ENCODE results near the gene TMEM97. TPM values are rescaled to one million over a fixed set of nuclear protein-coding genes. Genes with fewer than 3 reads are reported as not detected.

TMEM97 gene
- total RNA-seq, 1 donor from 2014 or later: 16.1 TPM

GRCh38 chr17:28274591-28275265, 44.3 kb upstream of the TMEM97 start:
- Mint-ChIP-seq H3K27ac (no peak overlapping the region), H3K36me3 (ENCODE audit: low read depth) (no peaks in the 10 kb centered on the region), H3K27me3 (peaks cover 61% of the 10 kb centered on the region), H3K9me3 (no peaks in the 10 kb centered on the region), H3K4me1 (peaks cover 11% of the 10 kb centered on the region), H3K4me3 (no peak overlapping the region)
- ATAC-seq (ENCODE audit: low read depth) (no peak), DNase-seq (no peak)
- POLR2A ChIA-PET: no interaction called here
- intact Hi-C loops (cut with micrococcal nuclease): no loop called here
- CTCF ChIA-PET: no interaction called here
- no peak for TF ChIP-seq CTCF (IDR thresholded peaks at IDR 0.05)

- ChIA-PET POLR2A (no interaction called here), CTCF (no interaction called here)
- Mint-ChIP-seq H3K4me3 (no peak overlapping the region), H3K36me3 (ENCODE audit: low read depth) (no peaks in the 10 kb centered on the region), H3K27me3 (peaks cover 52% of the 10 kb centered on the region), H3K9me3 (no peaks in the 10 kb centered on the region), H3K4me1 (peaks cover 11% of the 10 kb centered on the region), H3K27ac (no peak overlapping the region)
- no peak for ATAC-seq (ENCODE audit: low read depth)
- intact Hi-C loops (cut with micrococcal nuclease): no loop called here
- no peak for TF ChIP-seq CTCF (IDR thresholded peaks at IDR 0.05)
- DNase-seq: no peak
These were observed 43.0 kb upstream of the TMEM97 start for GRCh38 chr17:28276011-28276410.

- intact Hi-C loops (cut with micrococcal nuclease): no loop called here
- ATAC-seq (ENCODE audit: low read depth) (no peak), DNase-seq (no peak)
- ChIA-PET POLR2A (no interaction called here), CTCF (no interaction called here)
- Mint-ChIP-seq H3K4me1 (peaks cover 11% of the 10 kb centered on the region), H3K36me3 (ENCODE audit: low read depth) (no peaks in the 10 kb centered on the region), H3K9me3 (no peaks in the 10 kb centered on the region), H3K4me3 (no peak overlapping the region), H3K27me3 (peaks cover 31% of the 10 kb centered on the region), H3K27ac (no peak overlapping the region)
- no peak for TF ChIP-seq CTCF (IDR thresholded peaks at IDR 0.05)
These were observed 39.6 kb upstream of the TMEM97 start for GRCh38 chr17:28279411-28279810.

GRCh38 chr17:28280826-28281225, 38.2 kb upstream of the TMEM97 start:
- DNase-seq: no peak
- H3K4me1 Mint-ChIP-seq: peaks cover 11% of the 10 kb centered on the region
- no peak overlapping the region for H3K4me3 Mint-ChIP-seq
- no peaks in the 10 kb centered on the region for H3K9me3 Mint-ChIP-seq
- intact Hi-C loops (cut with micrococcal nuclease): no loop called here
- TF ChIP-seq CTCF (IDR thresholded peaks at IDR 0.05): no peak
- no peak overlapping the region for H3K27ac Mint-ChIP-seq
- no peaks in the 10 kb centered on the region for H3K36me3 Mint-ChIP-seq (ENCODE audit: low read depth)
- POLR2A ChIA-PET: no interaction called here
- CTCF ChIA-PET: no interaction called here
- peaks cover 20% of the 10 kb centered on the region for H3K27me3 Mint-ChIP-seq
- ATAC-seq (ENCODE audit: low read depth): no peak

GRCh38 chr17:28282596-28282995, 36.4 kb upstream of the TMEM97 start:
- no peaks in the 10 kb centered on the region for H3K36me3 Mint-ChIP-seq (ENCODE audit: low read depth)
- CTCF ChIA-PET: no interaction called here
- no peak for TF ChIP-seq CTCF (IDR thresholded peaks at IDR 0.05)

More at GRCh38 chr17:28282596-28282995, 36.4 kb upstream of the TMEM97 start:
- POLR2A ChIA-PET: no interaction called here
- peaks cover 11% of the 10 kb centered on the region for H3K4me1 Mint-ChIP-seq
- intact Hi-C loops (cut with micrococcal nuclease): no loop called here
- DNase-seq (no peak), ATAC-seq (ENCODE audit: low read depth) (no peak)
- no peak overlapping the region for H3K27ac Mint-ChIP-seq
- H3K4me3 Mint-ChIP-seq: no peak overlapping the region
- peaks cover 12% of the 10 kb centered on the region for H3K27me3 Mint-ChIP-seq
- H3K9me3 Mint-ChIP-seq: no peaks in the 10 kb centered on the region

Measured in activated B cell treated with CpG ODN at 0.5 μM for 24 hours (primary cell).